NK-92 (cell line): ENCODE results near the gene LRRC8C.

Source experiments
- DNase-seq: peaks from one replicate; lab custom pipeline; 2025; ENCODE audit not compliant: unreplicated experiment; lab: John Stamatoyannopoulos, UW

The LRRC8C gene

DNA sequence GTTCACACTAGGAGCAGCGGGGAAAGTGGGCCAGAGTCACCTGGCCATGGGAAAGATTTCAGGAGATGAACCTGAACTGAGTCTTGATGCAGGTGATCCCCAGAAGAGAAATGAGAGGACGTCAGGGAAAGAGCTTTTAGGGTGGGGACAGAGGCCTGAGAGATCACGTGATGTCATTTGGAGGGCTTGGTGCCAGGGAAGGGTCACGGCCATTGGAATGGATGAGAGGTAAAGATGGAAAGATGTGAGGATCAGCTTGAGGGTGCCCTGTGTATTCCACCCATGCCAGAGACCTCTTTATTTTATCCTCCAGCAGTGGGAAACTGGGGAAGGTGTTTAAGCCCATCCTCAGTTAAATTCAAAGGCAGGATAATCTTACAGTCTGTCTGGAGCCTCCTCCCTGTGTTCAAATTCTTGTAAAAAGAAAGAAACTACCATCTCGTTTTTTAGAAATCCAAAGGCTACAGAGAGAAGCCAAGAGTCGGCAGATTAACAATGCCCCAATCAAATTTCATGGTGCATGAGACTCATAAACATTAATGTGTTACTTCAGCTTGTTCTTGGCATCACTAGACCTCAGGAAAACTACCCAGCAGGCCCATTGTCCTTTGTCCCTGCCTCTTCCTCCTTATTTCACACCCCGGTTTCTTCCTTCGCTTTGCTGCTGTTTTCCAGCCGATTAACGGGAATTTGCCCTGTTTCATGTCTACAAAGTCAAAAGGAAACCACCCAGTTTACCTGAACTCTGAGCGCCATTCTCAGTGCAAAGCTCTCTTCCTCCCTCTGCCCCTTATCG is 94.8 kb downstream of the LRRC8C start:
- no peak for DNase-seq

- DNase-seq: no peak
These were observed 95.5 kb downstream of the LRRC8C start for GRCh38 chr1:89728381-89728780.

- DNase-seq: no peak
These were observed 99.3 kb downstream of the LRRC8C start for GRCh38 chr1:89732206-89732605.

- DNase-seq: no peak
These were observed 99.8 kb downstream of the LRRC8C start for GRCh38 chr1:89732643-89733222.

- DNase-seq: no peak
These were observed 100.8 kb downstream of the LRRC8C start for GRCh38 chr1:89733748-89734147.

- DNase-seq: no peak
These were observed 101.5 kb downstream of the LRRC8C start for GRCh38 chr1:89734442-89734841.

DNA sequence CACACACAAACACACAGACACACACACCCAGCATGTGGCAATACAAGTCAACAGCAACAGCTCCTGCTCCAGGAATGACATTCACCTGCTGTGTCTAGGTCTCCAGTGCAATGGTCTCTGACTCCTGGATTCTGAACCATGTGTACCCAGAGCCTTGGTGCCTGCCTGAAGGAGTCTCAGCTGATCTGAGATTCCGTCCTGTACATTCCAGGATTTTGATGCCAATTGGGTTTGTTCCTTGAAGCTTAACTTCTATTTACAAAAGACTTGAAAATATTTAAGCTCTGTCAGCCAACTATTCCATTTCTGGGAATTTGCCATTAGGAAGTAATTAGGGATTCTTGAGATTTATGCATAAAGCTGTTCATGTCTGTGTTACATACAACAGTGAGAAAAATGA is 102.6 kb downstream of the LRRC8C start:
- no peak for DNase-seq

DNA sequence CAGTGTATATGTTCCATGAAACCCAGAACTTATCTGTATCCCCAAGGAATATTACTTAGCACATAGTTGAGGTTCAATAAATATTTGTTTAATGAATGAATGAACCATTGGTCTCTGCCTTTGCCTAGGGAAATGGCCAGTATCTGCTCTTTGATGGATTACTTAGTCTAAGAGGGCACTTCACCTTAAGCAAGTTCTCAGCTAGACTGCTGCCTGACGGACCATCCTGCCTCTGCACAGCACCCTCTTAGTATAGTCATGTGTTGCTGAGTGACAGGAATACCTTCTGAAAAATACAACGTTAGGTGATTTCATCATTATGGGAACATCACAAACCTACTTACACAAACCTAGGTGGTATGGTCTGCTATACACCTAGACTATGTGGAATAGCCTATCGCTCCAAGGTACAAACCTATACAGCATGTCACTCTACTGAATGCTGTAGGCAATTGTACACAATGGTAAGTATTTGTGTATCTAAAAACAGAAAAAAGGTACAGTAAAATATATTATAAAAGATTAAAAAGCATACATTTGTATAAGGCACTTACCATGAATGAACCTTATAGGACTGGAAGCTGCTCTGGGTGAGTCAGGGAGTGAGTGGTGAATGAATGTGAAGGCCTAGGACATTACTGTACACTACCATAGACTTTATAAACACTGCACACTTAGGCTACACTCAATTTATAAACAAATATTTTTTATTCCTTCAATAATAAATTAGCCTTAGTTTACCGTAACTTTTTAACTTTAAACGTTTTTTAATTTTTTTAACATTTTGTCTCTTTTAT is 104.2 kb downstream of the LRRC8C start:
- no peak for DNase-seq

DNA sequence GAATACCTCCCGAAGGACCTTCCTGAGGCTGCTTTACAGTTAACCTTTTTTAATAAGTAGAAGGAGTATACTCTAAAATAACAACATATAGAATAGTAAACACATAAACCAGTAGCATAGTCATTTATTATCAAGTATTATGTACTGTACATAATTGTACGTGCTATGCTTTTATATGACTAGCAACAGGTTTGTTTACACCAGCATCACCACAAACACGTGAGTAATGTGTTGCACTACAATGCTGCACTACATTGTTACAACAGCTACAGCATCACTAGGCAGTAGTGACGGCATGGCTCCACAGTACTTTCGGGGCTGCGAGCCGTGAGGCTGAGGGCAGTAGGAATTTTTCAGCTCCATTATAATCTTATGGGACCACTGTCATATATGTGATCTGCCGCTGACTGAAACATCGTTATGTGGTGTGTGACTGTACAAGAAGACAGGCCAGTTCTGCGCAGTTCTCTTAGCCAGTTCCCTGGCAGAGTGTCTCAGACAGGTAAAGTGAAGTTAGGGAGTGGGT is 105.1 kb downstream of the LRRC8C start:
- DNase-seq: no peak

GRCh38 chr1:89739013-89739843 is 106.3 kb downstream of the LRRC8C start:
- no peak for DNase-seq

- DNase-seq: no peak
These were observed 106.9 kb downstream of the LRRC8C start for GRCh38 chr1:89739844-89740216.

DNA sequence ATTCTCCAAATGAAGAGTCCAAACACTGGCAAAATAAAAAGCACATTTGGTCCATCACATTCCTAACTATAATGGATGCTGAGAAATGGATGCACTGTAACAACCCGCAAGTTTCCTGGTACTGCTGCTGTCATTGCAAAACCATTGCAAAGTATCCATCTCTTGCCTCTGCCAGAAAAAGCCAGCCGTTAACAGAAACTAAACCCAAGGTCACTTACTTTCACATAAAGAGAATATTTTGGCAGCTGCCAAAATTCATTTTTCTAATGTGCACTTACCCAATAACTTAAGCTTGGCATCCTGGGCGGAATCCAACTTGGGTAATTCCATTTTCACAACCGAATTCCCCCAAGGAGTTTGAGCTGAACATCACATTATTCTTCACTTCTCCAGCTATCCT is 110.9 kb downstream of the LRRC8C start:
- no peak for DNase-seq

DNA sequence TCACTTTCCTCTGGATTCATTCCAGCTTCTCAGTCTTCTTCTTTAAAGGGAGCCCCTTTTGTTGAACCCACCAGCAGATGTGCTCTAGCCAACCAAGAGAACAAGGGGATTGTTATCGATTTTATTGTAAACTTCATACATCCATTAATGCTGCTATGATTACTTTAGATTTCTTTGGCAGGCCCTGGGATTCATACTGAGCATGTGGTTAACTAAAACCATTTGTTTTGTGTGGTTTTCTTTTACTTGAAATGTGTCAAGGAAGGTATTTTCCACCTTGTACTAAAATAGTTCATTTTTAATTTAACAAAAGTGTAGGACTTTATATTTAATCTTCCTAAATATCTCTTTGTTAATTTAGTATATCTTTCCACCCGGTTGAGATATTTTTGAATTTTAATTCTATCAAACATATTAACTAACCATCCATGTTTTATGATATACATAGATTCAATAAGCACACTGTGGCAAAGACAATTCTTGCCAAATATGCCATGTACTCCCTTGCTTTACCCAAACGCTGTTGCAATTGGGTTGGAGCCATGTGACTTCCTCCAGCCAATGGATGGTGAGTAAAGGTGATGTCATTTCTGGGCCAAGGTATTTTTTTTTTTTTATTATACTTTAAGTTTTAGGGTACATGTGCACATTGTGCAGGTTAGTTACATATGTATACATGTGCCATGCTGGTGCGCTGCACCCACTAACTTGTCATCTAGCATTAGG is 113.7 kb downstream of the LRRC8C start:
- DNase-seq: no peak

GRCh38 chr1:89753761-89754160 is 120.8 kb downstream of the LRRC8C start:
- no peak for DNase-seq

GRCh38 chr1:89754518-89754917 is 121.6 kb downstream of the LRRC8C start:
- DNase-seq: no peak

DNA sequence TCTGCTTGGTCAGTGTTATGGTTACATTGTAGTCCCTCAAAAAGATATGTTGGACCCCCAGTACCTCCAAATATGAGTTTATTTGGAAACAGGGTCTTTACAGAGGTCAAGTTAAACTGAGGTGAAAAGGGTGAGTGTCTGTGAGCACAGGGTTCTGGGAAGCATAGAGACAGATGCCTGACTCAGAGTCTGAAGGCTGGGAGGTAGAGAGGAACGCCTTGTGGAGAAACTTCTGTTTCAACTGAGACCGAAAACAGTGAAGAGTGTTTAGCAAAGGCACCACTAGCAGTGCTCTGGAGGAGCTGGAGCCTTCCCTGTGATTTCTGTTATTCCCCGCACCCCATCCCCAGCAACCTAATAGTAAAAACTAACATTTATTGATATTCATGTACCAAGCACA is 122.7 kb downstream of the LRRC8C start:
- DNase-seq: no peak

DNA sequence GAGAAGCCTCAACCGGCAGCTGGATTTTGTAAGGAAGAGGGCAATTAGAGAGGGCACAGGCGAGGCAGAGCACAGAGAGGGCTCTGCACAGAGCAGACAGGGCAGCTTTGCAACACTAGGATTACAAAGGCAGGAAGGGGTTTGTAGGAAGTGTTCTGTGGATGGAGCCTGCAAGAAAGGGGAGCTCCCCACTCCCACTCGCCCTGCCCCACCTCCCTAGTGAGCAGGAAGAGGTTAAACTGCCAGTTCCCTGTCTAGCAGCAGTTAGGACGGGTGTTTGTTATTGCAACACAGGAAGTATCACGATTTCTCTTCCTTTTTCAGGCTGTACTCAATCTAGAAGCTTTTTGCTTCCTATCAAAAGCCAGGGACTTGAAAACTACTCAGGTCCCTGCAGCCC is 124.6 kb downstream of the LRRC8C start:
- DNase-seq: no peak

DNA sequence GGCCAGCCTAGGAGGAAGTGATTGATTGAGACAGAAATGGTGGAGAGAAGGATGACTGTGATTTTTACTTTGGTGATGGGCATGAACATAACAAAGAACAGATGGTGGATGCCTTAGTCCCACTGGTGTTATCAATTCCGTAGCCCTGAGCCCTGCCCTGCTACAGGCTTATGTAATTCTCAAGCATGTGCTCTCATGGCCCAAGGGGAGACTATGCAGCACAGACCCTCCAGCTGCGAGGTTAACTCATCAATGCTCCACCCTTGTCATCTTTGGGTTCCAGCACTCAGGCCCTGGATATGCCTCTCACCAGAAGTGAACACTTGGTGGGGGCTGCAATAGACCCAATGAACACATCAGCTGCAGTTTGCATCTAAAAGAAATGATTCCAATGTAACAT is 125.2 kb downstream of the LRRC8C start:
- no peak for DNase-seq

DNA sequence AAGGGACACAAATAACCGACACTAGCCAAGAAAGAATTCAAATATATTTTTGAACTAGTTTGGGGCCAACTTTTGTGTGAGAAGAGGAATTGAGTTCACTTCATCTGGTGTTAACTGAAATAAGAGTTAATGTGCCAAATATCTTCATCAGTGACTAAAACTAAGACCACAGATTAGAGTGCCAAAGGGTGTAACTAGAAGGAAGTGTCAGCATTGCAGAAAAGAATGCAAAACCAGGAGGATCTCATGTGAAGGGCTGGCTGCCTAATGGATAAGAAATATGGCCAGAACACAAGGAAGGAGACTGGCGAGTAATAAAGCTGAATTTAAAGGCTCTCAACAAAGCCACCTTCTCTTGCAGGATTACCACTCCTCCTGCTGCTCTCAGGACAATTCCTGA is 126.1 kb downstream of the LRRC8C start:
- DNase-seq: no peak

DNA sequence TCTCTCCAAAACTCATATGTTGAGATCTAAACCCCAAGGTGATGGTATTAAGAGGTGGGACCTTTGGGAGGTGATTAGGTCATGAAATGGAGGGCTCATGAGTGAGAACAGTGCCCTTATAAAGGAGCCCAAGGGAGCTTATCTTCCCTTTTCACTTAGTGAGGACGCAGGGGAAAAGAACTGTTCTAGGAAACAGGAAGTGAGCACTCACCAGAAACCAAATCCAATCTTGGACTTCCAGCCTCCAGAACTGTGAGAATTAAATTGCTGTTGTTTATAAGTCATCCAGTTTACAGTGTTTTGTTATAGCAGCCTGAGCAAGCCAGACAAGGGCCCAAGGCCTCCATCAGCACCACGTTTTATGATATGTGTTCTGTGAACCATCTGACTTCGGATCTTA is 127.6 kb downstream of the LRRC8C start:
- no peak for DNase-seq
